ENCODE measurements around the gene GPNMB. TPM values are rescaled to one million over a fixed set of nuclear protein-coding genes. Genes with fewer than 3 reads are reported as not detected.

Gene GPNMB
- total and polyA plus RNA-seq, 10 of the 15 experiments (the other 5 are each of a cell fraction or from before 2014, with no cell fraction given) = 5.9 to 22.3 (median 10.0) TPM

- BruUV-seq (replicated peaks) = no TSS peak
- CTCF ChIA-PET = interaction anchor here (1.4 kb wide), 1 partner anchor 53 kb away, joined by 4 read pairs; no protein-coding TSS in a partner anchor
- DNase-seq (ENCODE audit: low read depth, low spot score) = no peak
- ATAC-seq = no peak
- no peak overlapping the region for H3K27ac ChIP-seq (ENCODE audit: control insufficient read depth, insufficient read depth)
- no peaks in the 10 kb centered on the region for H3K4me1 ChIP-seq (ENCODE audit: control insufficient read depth, insufficient read depth, low read length)
- H3K36me3 ChIP-seq (ENCODE audit: control insufficient read depth in 2 of 2, insufficient read depth in 2 of 2, low read length in 1 of 2) = no peaks in the 10 kb centered on the region
- no peak for FAIRE-seq
- H3K27me3 ChIP-seq (replicated peaks in 1 of 2; ENCODE audit: control insufficient read depth in 2 of 2, insufficient read depth in 2 of 2, low read length in 1 of 2) = no peaks in the 10 kb centered on the region
- SMC1A ChIA-PET (ENCODE audit: uncharacterized antibody, unreplicated experiment) = no interaction called here
- POLR2A ChIA-PET = no interaction called here
- H3K4me3 ChIP-seq = no peak overlapping the region
- no peaks in the 10 kb centered on the region for H4K20me1 ChIP-seq (ENCODE audit: control insufficient read depth, insufficient read depth)
- no peaks in the 10 kb centered on the region for H3K9me3 ChIP-seq (replicated peaks; ENCODE audit: control insufficient read depth, insufficient read depth, low read length)
- no peak overlapping the region for H3K4me2 ChIP-seq (ENCODE audit: control insufficient read depth, insufficient read depth)
- in situ Hi-C loops (cut with MboI) = no loop called here
- H2AFZ ChIP-seq (ENCODE audit: control insufficient read depth, low read depth, low read length) = no peak overlapping the region
- WGBS (ENCODE audit: insufficient coverage, insufficient replicate concordance, low lambda C conversion rate, missing lambda C conversion rate) = 60% methylated on average over 11 of the region's 11 CpGs
- TF ChIP-seq PAX8 (IDR thresholded peaks at IDR 0.05) = no peak
- TF ChIP-seq ESRRA (IDR thresholded peaks at IDR 0.05; ENCODE audit: low read length) = no peak
- no peak for TF ChIP-seq E2F4 (IDR thresholded peaks at IDR 0.05; ENCODE audit: low read depth, low read length)
- RAD21 ChIA-PET (ENCODE audit: unreplicated experiment) = no interaction called here
- no peak overlapping the region for H3K9ac ChIP-seq (ENCODE audit: control insufficient read depth, insufficient read depth, low read length)
- no peaks in the 10 kb centered on the region for H3K79me2 ChIP-seq (ENCODE audit: control insufficient read depth, insufficient read depth, low read length)
- intact Hi-C loops (cut with micrococcal nuclease; ENCODE audit: unreplicated experiment) = no loop called here
Measured at GRCh38 chr7:23211589-23211988, 35.0 kb upstream of the GPNMB start.

GRCh38 chr7:23212395-23212794 lies 34.2 kb upstream of the GPNMB start:
- Histone ChIP-seq H3K36me3 (ENCODE audit: control insufficient read depth in 2 of 2, insufficient read depth in 2 of 2, low read length in 1 of 2) (no peaks in the 10 kb centered on the region), H3K9me3 (replicated peaks; ENCODE audit: control insufficient read depth, insufficient read depth, low read length) (no peaks in the 10 kb centered on the region), H3K4me1 (ENCODE audit: control insufficient read depth, insufficient read depth, low read length) (no peaks in the 10 kb centered on the region), H3K27ac (ENCODE audit: control insufficient read depth, insufficient read depth) (no peak overlapping the region), H3K27me3 (replicated peaks in 1 of 2; ENCODE audit: control insufficient read depth in 2 of 2, insufficient read depth in 2 of 2, low read length in 1 of 2) (no peaks in the 10 kb centered on the region), H3K4me3 (no peak overlapping the region), H3K9ac (ENCODE audit: control insufficient read depth, insufficient read depth, low read length) (no peak overlapping the region), H4K20me1 (ENCODE audit: control insufficient read depth, insufficient read depth) (no peaks in the 10 kb centered on the region), H2AFZ (ENCODE audit: control insufficient read depth, low read depth, low read length) (no peak overlapping the region), H3K79me2 (ENCODE audit: control insufficient read depth, insufficient read depth, low read length) (no peaks in the 10 kb centered on the region), H3K4me2 (ENCODE audit: control insufficient read depth, insufficient read depth) (no peak overlapping the region)
- FAIRE-seq = no peak
- SMC1A ChIA-PET (ENCODE audit: uncharacterized antibody, unreplicated experiment) = no interaction called here
- RAD21 ChIA-PET (ENCODE audit: unreplicated experiment) = no interaction called here
- no peak for TF ChIP-seq MXI1 (IDR thresholded peaks at IDR 0.05; ENCODE audit: low read depth, low read length)
- POLR2A ChIA-PET = no interaction called here
- no peak for ATAC-seq
- intact Hi-C loops (cut with micrococcal nuclease; ENCODE audit: unreplicated experiment) = no loop called here
- CTCF ChIA-PET = interaction anchor here (1.4 kb wide), 1 partner anchor 52 kb away, joined by 4 read pairs; no protein-coding TSS in a partner anchor
- no peak for DNase-seq (ENCODE audit: low read depth, low spot score)
- in situ Hi-C loops (cut with MboI) = no loop called here
- no TSS peak for BruUV-seq (replicated peaks)
- WGBS (ENCODE audit: insufficient coverage, insufficient replicate concordance, low lambda C conversion rate, missing lambda C conversion rate) = 58% methylated on average over 2 of the region's 2 CpGs

All from GM12878 (cell line).